GM12864 (cell line): Measurements from ENCODE around the gene TMEM53.

Experiments used
- DNase-seq: peaks from one replicate; pipeline ENCODE4 v3.0.0-alpha.2; 2011; ENCODE audit warnings: low read depth
- H3K4me3 ChIP-seq: 2 replicates; pipeline ENCODE4 v1.5.1; 2011; ENCODE audit warnings: mild to moderate bottlenecking, low read depth, low read length, control low read depth
- CTCF ChIP-seq: IDR thresholded peaks from 2 replicates; pipeline ENCODE4 v1.5.1; 2011; ENCODE audit warnings: low read depth, mild to moderate bottlenecking, moderate library complexity, low read length, control low read depth, inconsistent platforms; ENCODE audit errors: missing control alignments

TMEM53 gene

GRCh38 chr1:44642925-44643324 lies 31.4 kb downstream of the TMEM53 start:
- no peak overlapping the region for H3K4me3 ChIP-seq
- no peak for TF ChIP-seq CTCF
- DNase-seq: no peak

GRCh38 chr1:44642255-44642654 lies 32.0 kb downstream of the TMEM53 start:
- no peak for TF ChIP-seq CTCF
- H3K4me3 ChIP-seq: no peak overlapping the region
- no peak for DNase-seq

GRCh38 chr1:44641126-44642102 lies 32.9 kb downstream of the TMEM53 start:
- DNase-seq: no peak
- H3K4me3 ChIP-seq: no peak overlapping the region
- TF ChIP-seq CTCF: no peak

- no peak overlapping the region for H3K4me3 ChIP-seq
- no peak for DNase-seq
- TF ChIP-seq CTCF: no peak
Observed at GRCh38 chr1:44640200-44640853, 34.0 kb downstream of the TMEM53 start.

GRCh38 chr1:44637702-44638411 lies 36.4 kb downstream of the TMEM53 start:
- no peak for TF ChIP-seq CTCF
- DNase-seq: no peak
- no peak overlapping the region for H3K4me3 ChIP-seq

- DNase-seq: no peak
- H3K4me3 ChIP-seq: no peak overlapping the region
- no peak for TF ChIP-seq CTCF
Observed at GRCh38 chr1:44636688-44637598, 37.3 kb downstream of the TMEM53 start.
